Suprapubic skin (tissue), 4 donors: ENCODE results near the gene USP53. TPM values are rescaled to one million over a fixed set of nuclear protein-coding genes. Genes with fewer than 3 reads are reported as not detected.
"Not testable (repeated sequence)": the region's sequence is repeated elsewhere in the genome, so short reads cannot be mapped to it uniquely, and the experiment has no call there.

ENCODE experiments used
- DNase-seq, 2 donors: peaks; one replicate each; pipeline ENCODE4 v3.0.0-alpha.2; 2019; ENCODE audit warnings: low spot score in 2 of 2
- H3K27ac ChIP-seq: fragments of 200-600 bp; sonication (generic); one replicate; pipeline ENCODE4 v1.5.1; 2019
- H3K27me3 ChIP-seq: fragments of 200-600 bp; sonication (generic); one replicate; pipeline ENCODE4 v1.5.1; 2019
- H3K36me3 ChIP-seq: fragments of 200-600 bp; sonication (generic); one replicate; pipeline ENCODE4 v1.5.1; 2019
- H3K4me1 ChIP-seq: fragments of 200-600 bp; sonication (generic); one replicate; pipeline ENCODE4 v1.5.1; 2019
- H3K4me3 ChIP-seq: fragments of 200-600 bp; sonication (generic); one replicate; pipeline ENCODE4 v1.5.1; 2019; ENCODE audit warnings: mild to moderate bottlenecking
- H3K9me3 ChIP-seq: fragments of 200-600 bp; sonication (generic); one replicate; pipeline ENCODE4 v1.5.1; 2019
- CTCF ChIP-seq, 2 donors: fragments of 200-600 bp in 1 of 2; fragments of 450-650 bp in 1 of 2; sonication (generic) in 1 of 2; IDR thresholded peaks; one replicate each; pipeline ENCODE4 v1.5.1; 2016 to 2019; ENCODE audit warnings: antibody characterized with exemption in 2 of 2, mild to moderate bottlenecking in 1 of 2, moderate library complexity in 1 of 2
- EP300 ChIP-seq: sonication (generic); formaldehyde crosslinking; IDR thresholded peaks from one replicate; pipeline ENCODE4 v1.6.1; 2017; ENCODE audit warnings: antibody characterized with exemption
- POLR2A ChIP-seq, 2 donors: fragments of 450-650 bp; IDR thresholded peaks; one replicate each; pipeline ENCODE4 v1.6.1; 2017; ENCODE audit warnings: antibody characterized with exemption in 2 of 2, mild to moderate bottlenecking in 2 of 2, moderate library complexity in 2 of 2
- POLR2AphosphoS5 ChIP-seq, 3 donors: sonication (generic); formaldehyde crosslinking; IDR thresholded peaks; one replicate each; pipeline ENCODE4 v1.6.1; 2017; ENCODE audit warnings: antibody characterized with exemption in 3 of 3
- WGBS: methylation state at CpG from one replicate; pipeline ENCODE4 v1.1.5; 2018; 5-methylcytosine and 5-hydroxymethylcytosine counted together
- total RNA-seq, 4 donors: library from RNA; depleted of rRNA; stranded (reverse); fragments of >200 nt; gene quantifications; one replicate each; pipeline ENCODE4 v1.1.0, GENCODE V29; 2016

The USP53 gene
- total RNA-seq, 4 donors from 2014 or later, result 21.1 to 57.3 (median 37.8) TPM

- DNase-seq, result no peak
- Histone ChIP-seq H3K9me3 (no peaks in the 10 kb centered on the region), H3K4me3 (no peak overlapping the region), H3K27me3 (no peaks in the 10 kb centered on the region), H3K4me1 (peaks cover 2% of the 10 kb centered on the region), H3K27ac (no peak overlapping the region), H3K36me3 (peaks cover 42% of the 10 kb centered on the region)
- 90% methylated on average over 1 of the region's 1 CpG for WGBS
- TF ChIP-seq EP300, result no peak
- TF ChIP-seq POLR2AphosphoS5 (IDR thresholded peaks at IDR 0.05), result no peak
- no peak for TF ChIP-seq CTCF (IDR thresholded peaks at IDR 0.05)
- no peak for TF ChIP-seq POLR2A (IDR thresholded peaks at IDR 0.05)
Observed at GRCh38 chr4:119264743-119265142, 52.2 kb downstream of the USP53 start.

GRCh38 chr4:119266153-119266552, 53.6 kb downstream of the USP53 start:
- no peak for TF ChIP-seq POLR2A (IDR thresholded peaks at IDR 0.05)
- no peak for TF ChIP-seq EP300
- TF ChIP-seq POLR2AphosphoS5 (IDR thresholded peaks at IDR 0.05), result no peak
- TF ChIP-seq CTCF (IDR thresholded peaks at IDR 0.05), result no peak
- Histone ChIP-seq H3K4me3 (no peak overlapping the region), H3K27me3 (no peaks in the 10 kb centered on the region), H3K36me3 (peaks cover 44% of the 10 kb centered on the region), H3K9me3 (no peaks in the 10 kb centered on the region), H3K27ac (no peak overlapping the region), H3K4me1 (peaks cover 2% of the 10 kb centered on the region)
- no peak for DNase-seq
- WGBS, result 81% methylated on average over 4 of the region's 4 CpGs

GRCh38 chr4:119268466-119268865, 56.0 kb downstream of the USP53 start:
- Histone ChIP-seq H3K9me3 (no peaks in the 10 kb centered on the region), H3K4me3 (no peak overlapping the region), H3K4me1 (peaks cover 2% of the 10 kb centered on the region), H3K27me3 (no peaks in the 10 kb centered on the region), H3K36me3 (peaks cover 47% of the 10 kb centered on the region), H3K27ac (no peak overlapping the region)
- TF ChIP-seq CTCF (IDR thresholded peaks at IDR 0.05) (no peak), EP300 (no peak), POLR2AphosphoS5 (IDR thresholded peaks at IDR 0.05) (no peak), POLR2A (IDR thresholded peaks at IDR 0.05) (no peak)
- DNase-seq, result no peak
- 50% methylated on average over 3 of the region's 3 CpGs for WGBS

- H3K4me1 ChIP-seq, result peaks cover 2% of the 10 kb centered on the region
- TF ChIP-seq EP300, result no peak
- no peak for TF ChIP-seq POLR2AphosphoS5 (IDR thresholded peaks at IDR 0.05)
- no peak for TF ChIP-seq CTCF (IDR thresholded peaks at IDR 0.05)
- no peak for TF ChIP-seq POLR2A (IDR thresholded peaks at IDR 0.05)
- peaks cover 30% of the 10 kb centered on the region for H3K36me3 ChIP-seq
- H3K27me3 ChIP-seq, result no peaks in the 10 kb centered on the region
- H3K27ac ChIP-seq, result no peak overlapping the region
- H3K9me3 ChIP-seq, result no peaks in the 10 kb centered on the region
- 86% methylated on average over 6 of the region's 6 CpGs for WGBS
- no peak overlapping the region for H3K4me3 ChIP-seq
- DNase-seq, result no peak
Observed at GRCh38 chr4:119271361-119272085, 59.0 kb downstream of the USP53 start.

GRCh38 chr4:119279541-119279940, 67.0 kb downstream of the USP53 start:
- 85% methylated on average over 18 of the region's 19 CpGs for WGBS
- not testable (repeated sequence) for H3K4me1 ChIP-seq, H3K27me3 ChIP-seq

GRCh38 chr4:119279945-119280344, 67.4 kb downstream of the USP53 start:
- H3K27ac ChIP-seq, H3K9me3 ChIP-seq, DNase-seq, H3K36me3 ChIP-seq, H3K4me3 ChIP-seq, H3K4me1 ChIP-seq, H3K27me3 ChIP-seq: not testable (repeated sequence)
- WGBS, result 97% methylated on average over 12 of the region's 12 CpGs

More at GRCh38 chr4:119279541-119279940, 67.0 kb downstream of the USP53 start:
- DNase-seq, H3K4me3 ChIP-seq, H3K36me3 ChIP-seq, H3K9me3 ChIP-seq, H3K27ac ChIP-seq: not testable (repeated sequence)
